Astrocyte (in vitro differentiated cells and primary cell): Measurements from ENCODE around the gene ADAMTS12. TPM values are rescaled to one million over a fixed set of nuclear protein-coding genes. Genes with fewer than 3 reads are reported as not detected.

Experiments
- DNase-seq: peaks from one replicate; pipeline ENCODE4 v3.0.0-alpha.2; 2010; ENCODE audit warnings: low read depth
- FAIRE-seq: peaks from 2 replicates; lab custom pipeline; 2011; peaks lifted over from hg19 to GRCh38; lab: Jason Lieb, UNC
- H2AFZ ChIP-seq: 2 replicates; pipeline ENCODE4 v1.6.0; 2012; ENCODE audit warnings: low read depth, low read length, inconsistent platforms
- H3K27ac ChIP-seq: 2 replicates; pipeline ENCODE4 v1.5.1; 2011; ENCODE audit warnings: low read depth, low read length, inconsistent platforms
- H3K27me3 ChIP-seq: 2 replicates; pipeline ENCODE4 v1.6.0; 2011; ENCODE audit warnings: low read length, inconsistent platforms; ENCODE audit not compliant: insufficient read depth
- H3K36me3 ChIP-seq: 2 replicates; pipeline ENCODE4 v1.5.1; 2011; ENCODE audit warnings: low read length, inconsistent platforms; ENCODE audit not compliant: insufficient read depth
- H3K4me1 ChIP-seq: 2 replicates; pipeline ENCODE4 v1.5.1; 2011; ENCODE audit warnings: low read length, inconsistent platforms; ENCODE audit not compliant: insufficient read depth
- H3K4me2 ChIP-seq: 2 replicates; pipeline ENCODE4 v1.6.0; 2012; ENCODE audit warnings: low read length, inconsistent platforms
- H3K4me3 ChIP-seq: 2 replicates; pipeline ENCODE4 v1.5.1; 2011; ENCODE audit warnings: low read depth, mild to moderate bottlenecking, low read length, inconsistent platforms; ENCODE audit not compliant: insufficient read depth
- H3K79me2 ChIP-seq: 2 replicates; pipeline ENCODE4 v1.6.0; 2012; ENCODE audit warnings: mild to moderate bottlenecking, low read length, inconsistent platforms; ENCODE audit not compliant: insufficient read depth
- H3K9ac ChIP-seq: 2 replicates; pipeline ENCODE4 v1.6.0; 2012; ENCODE audit warnings: mild to moderate bottlenecking, low read length, inconsistent platforms
- H3K9me3 ChIP-seq: 2 replicates; pipeline ENCODE4 v1.5.1; 2012; ENCODE audit warnings: low read depth, mild to moderate bottlenecking, low read length, inconsistent platforms; ENCODE audit not compliant: insufficient read depth
- H4K20me1 ChIP-seq: 2 replicates; pipeline ENCODE4 v1.6.0; 2012; ENCODE audit warnings: low read length, inconsistent platforms; ENCODE audit not compliant: insufficient read depth
- H3K27ac Mint-ChIP-seq: one replicate; pipeline ENCODE4 v1.8.0; 2021; ENCODE audit warnings: mild to moderate bottlenecking, mixed read lengths; ENCODE audit not compliant: unreplicated experiment
- H3K27me3 Mint-ChIP-seq: one replicate; pipeline ENCODE4 v1.8.0; 2021; ENCODE audit warnings: low read depth, mixed read lengths; ENCODE audit not compliant: unreplicated experiment
- H3K36me3 Mint-ChIP-seq: one replicate; pipeline ENCODE4 v1.8.0; 2021; ENCODE audit warnings: low read depth, mixed read lengths; ENCODE audit not compliant: unreplicated experiment
- H3K4me1 Mint-ChIP-seq: one replicate; pipeline ENCODE4 v1.8.0; 2021; ENCODE audit warnings: low read depth, mixed read lengths; ENCODE audit not compliant: unreplicated experiment
- H3K4me3 Mint-ChIP-seq: one replicate; pipeline ENCODE4 v1.8.0; 2021; ENCODE audit warnings: mild to moderate bottlenecking, moderate library complexity, mixed read lengths; ENCODE audit not compliant: unreplicated experiment
- H3K9me3 Mint-ChIP-seq: one replicate; pipeline ENCODE4 v1.8.0; 2021; ENCODE audit warnings: mild to moderate bottlenecking, mixed read lengths; ENCODE audit not compliant: unreplicated experiment
- CTCF ChIP-seq: IDR thresholded peaks from 2 replicates; pipeline ENCODE4 v1.5.1; 2011; ENCODE audit warnings: low read depth, mild to moderate bottlenecking, inconsistent platforms, low read length, moderate library complexity; ENCODE audit not compliant: insufficient read depth
- EZH2 ChIP-seq: IDR thresholded peaks from 2 replicates; pipeline ENCODE4 v1.6.1; 2012; ENCODE audit warnings: mild to moderate bottlenecking, low read length, inconsistent platforms; ENCODE audit not compliant: insufficient read depth
- total RNA-seq: library from RNA; stranded (reverse); gene quantifications from 2 replicates; pipeline ENCODE4 v1.2.1, GENCODE V29; 2021

The ADAMTS12 gene
- total RNA-seq, 1 donor from 2014 or later, result 156 TPM

GRCh38 chr5:33748754-33749153 is 143.0 kb downstream of the ADAMTS12 start:
- Histone ChIP-seq H3K36me3 (peaks cover 3% of the 10 kb centered on the region), H3K9ac (no peak overlapping the region), H3K4me2 (no peak overlapping the region), H3K27me3 (no peaks in the 10 kb centered on the region), H2AFZ (no peak overlapping the region), H3K4me1 (no peaks in the 10 kb centered on the region), H3K4me3 (no peak overlapping the region), H3K9me3 (no peaks in the 10 kb centered on the region), H3K27ac (no peak overlapping the region), H3K79me2 (peaks cover 22% of the 10 kb centered on the region), H4K20me1 (peaks cover 9% of the 10 kb centered on the region)
- H3K27ac Mint-ChIP-seq, result no peak overlapping the region
- H3K4me3 Mint-ChIP-seq, result no peak overlapping the region
- TF ChIP-seq CTCF, result no peak
- TF ChIP-seq EZH2, result no peak
- FAIRE-seq, result no peak
- H3K27me3 Mint-ChIP-seq, result no peaks in the 10 kb centered on the region
- no peaks in the 10 kb centered on the region for H3K9me3 Mint-ChIP-seq
- DNase-seq, result no peak
- H3K4me1 Mint-ChIP-seq, result peaks cover 24% of the 10 kb centered on the region
- peaks cover 17% of the 10 kb centered on the region for H3K36me3 Mint-ChIP-seq

DNA sequence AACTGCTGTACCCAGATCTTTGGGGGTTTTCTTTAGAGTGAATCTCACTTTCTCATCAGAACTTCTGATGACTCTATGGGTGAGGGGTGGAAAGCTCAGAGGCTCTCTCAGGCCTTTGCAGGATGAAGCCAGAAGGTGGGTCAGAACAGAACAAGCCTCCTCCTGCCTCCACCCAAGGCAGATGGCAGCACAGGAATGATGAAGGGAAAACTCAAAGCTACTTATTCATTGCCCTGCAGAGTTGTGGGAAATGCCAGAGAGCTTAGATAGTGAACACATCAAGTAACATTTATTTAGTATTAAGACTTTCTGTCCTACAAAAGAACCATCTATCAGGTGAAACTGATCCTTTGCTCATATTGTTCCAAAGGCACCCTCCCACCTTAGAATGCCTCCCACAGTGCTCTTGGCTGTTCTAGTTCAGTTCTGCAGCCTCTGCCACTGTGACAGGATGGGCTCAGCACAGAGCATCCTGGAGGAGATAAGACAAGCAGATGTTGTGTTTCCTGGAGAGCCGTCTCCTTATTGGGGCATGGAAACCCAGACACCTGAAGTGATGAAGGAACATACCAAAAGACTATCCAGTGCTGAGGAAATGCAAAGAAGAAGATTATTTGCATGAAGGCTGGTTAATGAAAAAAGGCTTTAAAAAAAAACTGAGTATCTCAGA is 146.6 kb downstream of the ADAMTS12 start:
- peaks cover 7% of the 10 kb centered on the region for H3K4me1 ChIP-seq
- Mint-ChIP-seq H3K9me3 (no peaks in the 10 kb centered on the region), H3K27me3 (no peaks in the 10 kb centered on the region), H3K4me3 (no peak overlapping the region), H3K36me3 (peaks cover 27% of the 10 kb centered on the region), H3K4me1 (peaks cover 25% of the 10 kb centered on the region), H3K27ac (no peak overlapping the region)
- DNase-seq, result no peak
- H3K4me2 ChIP-seq, result no peak overlapping the region
- H3K79me2 ChIP-seq, result peaks cover 5% of the 10 kb centered on the region
- H2AFZ ChIP-seq, result no peak overlapping the region
- TF ChIP-seq CTCF (no peak), EZH2 (no peak)
- no peak overlapping the region for H3K27ac ChIP-seq
- H3K27me3 ChIP-seq, result no peaks in the 10 kb centered on the region
- FAIRE-seq, result no peak
- no peaks in the 10 kb centered on the region for H3K9me3 ChIP-seq
- no peak overlapping the region for H3K4me3 ChIP-seq
- H4K20me1 ChIP-seq, result no peaks in the 10 kb centered on the region
- no peak overlapping the region for H3K9ac ChIP-seq
- peaks cover 3% of the 10 kb centered on the region for H3K36me3 ChIP-seq

GRCh38 chr5:33743099-33743498 is 148.7 kb downstream of the ADAMTS12 start:
- no peak for FAIRE-seq
- Mint-ChIP-seq H3K27ac (peak overlapping the region; percentile 41), H3K27me3 (no peaks in the 10 kb centered on the region), H3K9me3 (no peaks in the 10 kb centered on the region), H3K4me1 (peaks cover 33% of the 10 kb centered on the region), H3K4me3 (no peak overlapping the region), H3K36me3 (peaks cover 29% of the 10 kb centered on the region)
- Histone ChIP-seq H3K36me3 (peaks cover 5% of the 10 kb centered on the region), H3K9me3 (no peaks in the 10 kb centered on the region), H3K4me1 (peaks cover 7% of the 10 kb centered on the region), H3K27ac (no peak overlapping the region), H3K4me3 (no peak overlapping the region), H4K20me1 (no peaks in the 10 kb centered on the region), H3K79me2 (peaks cover 10% of the 10 kb centered on the region), H3K4me2 (no peak overlapping the region), H2AFZ (no peak overlapping the region), H3K27me3 (no peaks in the 10 kb centered on the region), H3K9ac (no peak overlapping the region)
- no peak for TF ChIP-seq CTCF
- no peak for TF ChIP-seq EZH2
- no peak for DNase-seq
